Measurements from ENCODE around the gene SMAD1. TPM values are rescaled to one million over a fixed set of nuclear protein-coding genes. Genes with fewer than 3 reads are reported as not detected.

SMAD1 gene
- total and polyA plus RNA-seq, 8 donors = 2.6 to 19.3 (median 14.0) TPM

DNA sequence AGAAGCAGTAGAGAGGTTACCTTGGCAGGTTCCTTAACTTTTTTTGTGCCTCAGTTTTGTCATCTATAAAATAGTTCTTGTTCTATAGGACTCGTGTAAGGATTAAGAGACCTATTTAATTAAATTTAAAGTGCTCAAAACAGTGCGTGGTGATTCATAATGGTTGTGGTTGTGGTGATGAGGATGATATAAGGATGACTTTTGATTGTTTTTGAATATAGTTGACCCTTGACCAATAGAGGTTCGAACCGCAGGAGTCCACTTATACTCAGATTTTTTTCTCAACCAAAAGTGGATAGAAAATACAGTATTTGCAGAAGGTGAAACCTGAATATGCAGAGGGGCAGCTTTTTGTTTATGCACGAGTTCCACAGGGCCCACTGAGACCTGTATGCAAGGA lies 14.6 kb downstream of the SMAD1 start:
- Histone ChIP-seq H3K36me3 (no peaks in the 10 kb centered on the region), H3K27ac (no peak overlapping the region), H3K9me3 (no peaks in the 10 kb centered on the region), H3K4me1 (peaks cover 7 to 19% (median 13%) of the 10 kb centered on the region in 3 donors), H3K4me3 (no peak overlapping the region), H3K27me3 (no peaks in the 10 kb centered on the region)
- DNase-seq = no peak
- ATAC-seq = no peak
- 94 to 96% methylated on average over 5 of the region's 5 CpGs for WGBS, 2 donors
- TF ChIP-seq, protein P1, sequence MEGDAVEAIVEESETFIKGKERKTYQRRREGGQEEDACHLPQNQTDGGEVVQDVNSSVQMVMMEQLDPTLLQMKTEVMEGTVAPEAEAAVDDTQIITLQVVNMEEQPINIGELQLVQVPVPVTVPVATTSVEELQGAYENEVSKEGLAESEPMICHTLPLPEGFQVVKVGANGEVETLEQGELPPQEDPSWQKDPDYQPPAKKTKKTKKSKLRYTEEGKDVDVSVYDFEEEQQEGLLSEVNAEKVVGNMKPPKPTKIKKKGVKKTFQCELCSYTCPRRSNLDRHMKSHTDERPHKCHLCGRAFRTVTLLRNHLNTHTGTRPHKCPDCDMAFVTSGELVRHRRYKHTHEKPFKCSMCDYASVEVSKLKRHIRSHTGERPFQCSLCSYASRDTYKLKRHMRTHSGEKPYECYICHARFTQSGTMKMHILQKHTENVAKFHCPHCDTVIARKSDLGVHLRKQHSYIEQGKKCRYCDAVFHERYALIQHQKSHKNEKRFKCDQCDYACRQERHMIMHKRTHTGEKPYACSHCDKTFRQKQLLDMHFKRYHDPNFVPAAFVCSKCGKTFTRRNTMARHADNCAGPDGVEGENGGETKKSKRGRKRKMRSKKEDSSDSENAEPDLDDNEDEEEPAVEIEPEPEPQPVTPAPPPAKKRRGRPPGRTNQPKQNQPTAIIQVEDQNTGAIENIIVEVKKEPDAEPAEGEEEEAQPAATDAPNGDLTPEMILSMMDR (IDR thresholded peaks at IDR 0.05) = no peak
- FAIRE-seq = no peak
- intact Hi-C loops (cut with DNase I) = no loop called here

DNA sequence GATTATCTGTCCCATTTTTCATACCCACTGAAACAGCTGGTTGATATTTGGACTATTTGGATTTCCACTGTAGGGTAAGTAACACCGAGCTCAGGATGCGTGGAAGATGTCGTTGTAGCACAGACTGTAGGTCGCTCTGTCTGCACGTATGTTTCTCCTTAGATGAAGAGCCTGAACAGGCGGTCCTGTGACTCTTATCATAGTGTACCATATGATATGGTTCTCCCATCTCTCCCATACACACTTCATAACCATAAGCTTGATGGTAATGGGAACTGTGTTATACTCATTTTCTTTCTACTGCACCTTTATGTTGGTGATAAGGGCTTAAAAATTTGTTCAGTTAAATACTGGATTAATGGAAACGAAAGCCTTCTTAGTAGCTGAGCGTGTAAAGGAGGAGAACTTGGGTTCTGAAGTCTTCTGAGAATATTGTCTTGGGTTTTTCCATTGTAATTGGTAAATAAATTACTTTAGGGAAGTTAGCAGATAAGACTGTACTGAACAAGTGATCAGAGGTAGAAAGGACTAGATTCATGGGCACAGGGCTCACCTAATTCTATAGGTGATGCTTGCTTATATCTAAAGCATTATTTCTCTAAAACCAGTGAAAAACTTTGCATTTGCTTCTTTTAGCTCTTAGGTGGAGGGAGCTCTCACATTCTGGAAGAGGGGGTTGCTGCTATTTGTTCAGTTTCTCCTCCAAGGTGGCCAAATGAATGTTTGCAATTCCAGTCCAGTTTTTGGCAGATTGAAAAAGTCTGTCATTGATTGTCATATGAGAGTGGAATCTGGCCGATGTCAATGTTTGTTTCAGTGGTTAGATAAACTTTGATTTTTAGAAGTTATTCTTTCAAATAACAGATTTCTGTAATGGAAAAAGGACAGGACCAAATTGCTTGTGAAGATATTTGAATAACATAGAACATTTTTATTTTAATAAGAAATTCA lies 15.8 kb downstream of the SMAD1 start:
- intact Hi-C loops (cut with DNase I) = no loop called here
- Histone ChIP-seq H3K27me3 (no peaks in the 10 kb centered on the region), H3K9me3 (no peaks in the 10 kb centered on the region), H3K4me3 (no peak overlapping the region), H3K4me1 (peaks cover 7 to 19% (median 13%) of the 10 kb centered on the region in 3 donors), H3K36me3 (no peaks in the 10 kb centered on the region), H3K27ac (no peak overlapping the region)
- TF ChIP-seq, protein P1 (IDR thresholded peaks at IDR 0.05) = no peak
- ATAC-seq = peak in 1 of 4 donors; percentile 16
- 83 to 84% methylated on average over 9 of the region's 9 CpGs for WGBS, 2 donors
- DNase-seq = no peak
- FAIRE-seq = no peak

DNA sequence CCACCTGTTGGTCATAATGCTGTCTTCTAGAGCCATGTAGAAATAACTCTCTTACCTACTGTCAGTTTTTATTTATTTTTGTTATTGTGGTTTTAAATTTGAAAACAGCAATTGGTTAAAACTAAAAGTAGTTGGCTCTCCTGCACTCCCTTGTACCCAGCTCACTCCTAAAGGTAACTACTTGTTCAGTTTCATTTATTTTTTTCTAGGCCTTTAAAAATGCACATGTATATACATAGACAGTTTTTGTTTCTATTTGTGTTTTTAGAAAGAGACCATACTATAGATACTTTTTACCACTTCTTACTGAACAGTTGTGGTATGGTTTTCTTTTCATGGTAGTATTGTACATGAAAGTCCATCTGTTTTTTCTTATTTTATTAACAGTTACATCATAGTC lies 16.8 kb downstream of the SMAD1 start:
- Histone ChIP-seq H3K9me3 (no peaks in the 10 kb centered on the region), H3K27me3 (no peaks in the 10 kb centered on the region), H3K4me1 (peaks cover 7 to 19% (median 16%) of the 10 kb centered on the region in 3 donors), H3K4me3 (no peak overlapping the region), H3K27ac (no peak overlapping the region), H3K36me3 (no peaks in the 10 kb centered on the region)
- no peak for ATAC-seq
- intact Hi-C loops (cut with DNase I) = no loop called here
- TF ChIP-seq, protein P1 (IDR thresholded peaks at IDR 0.05) = no peak
- DNase-seq = no peak
- FAIRE-seq = no peak

DNA sequence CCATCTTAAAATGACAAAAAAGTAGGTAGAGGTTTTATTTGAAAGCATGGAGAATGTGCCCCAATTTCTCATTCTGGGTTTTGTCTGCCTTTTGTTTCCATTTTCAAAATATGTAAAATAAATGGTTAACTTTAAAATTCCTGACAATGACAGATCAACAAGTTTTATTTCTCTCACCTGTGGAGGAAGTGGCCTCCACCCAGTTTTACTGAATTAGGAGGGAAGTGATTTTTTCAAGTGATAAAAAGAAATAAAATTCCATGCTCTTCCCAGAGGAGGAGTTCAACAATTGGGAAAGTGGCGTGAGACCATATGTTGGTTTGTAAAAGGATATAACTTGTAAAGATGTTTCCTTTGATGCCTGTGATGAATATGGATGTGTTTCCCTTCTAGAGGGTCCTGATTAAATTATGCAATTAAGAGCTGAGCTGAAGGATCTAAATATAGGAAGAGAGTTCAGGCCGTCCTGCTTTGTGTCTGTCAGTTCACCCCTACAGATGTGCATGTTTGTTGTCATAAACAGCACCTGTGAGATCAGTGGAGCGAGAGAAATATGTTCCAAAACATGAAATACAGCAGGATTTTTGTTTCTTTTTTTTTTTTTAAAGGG lies 19.5 kb downstream of the SMAD1 start:
- no peaks in the 10 kb centered on the region for H3K27me3 ChIP-seq
- TF ChIP-seq, protein P1 (IDR thresholded peaks at IDR 0.05) = no peak
- H3K4me3 ChIP-seq = no peak overlapping the region
- peaks cover 9 to 24% (median 21%) of the 10 kb centered on the region in 3 donors for H3K4me1 ChIP-seq
- intact Hi-C loops (cut with DNase I) = no loop called here
- no peaks in the 10 kb centered on the region for H3K36me3 ChIP-seq
- no peaks in the 10 kb centered on the region for H3K9me3 ChIP-seq
- no peak overlapping the region for H3K27ac ChIP-seq
- WGBS, 2 donors = 83 to 85% methylated on average over 3 of the region's 3 CpGs
- DNase-seq (no peak), ATAC-seq (no peak), FAIRE-seq (no peak)

Measured in pancreas (tissue), 10 donors.